Neural cell (in vitro differentiated cells): ENCODE data around the gene IQCM. TPM values are rescaled to one million over a fixed set of nuclear protein-coding genes. Genes with fewer than 3 reads are reported as not detected.

ENCODE experiments used
- H2AFZ ChIP-seq: fragments of 200-600, 300-800 bp; sonication (generic), shearing (Covaris generic); 2 replicates; pipeline ENCODE4 v1.6.0; 2014; ENCODE audit warnings: low read depth, mild to moderate bottlenecking, antibody characterized with exemption, low read length, moderate library complexity
- H3F3A ChIP-seq: fragments of 200-600 bp; shearing (Covaris generic); 2 replicates; pipeline ENCODE4 v1.6.1; 2016; ENCODE audit warnings: mild to moderate bottlenecking, moderate library complexity, mixed read lengths, antibody characterized with exemption, low read length; ENCODE audit not compliant: insufficient read depth, poor library complexity, severe bottlenecking
- H3K27ac ChIP-seq: fragments of 200-600, 300-800 bp; sonication (generic), shearing (Covaris generic); 2 replicates; pipeline ENCODE4 v1.5.1; 2014; ENCODE audit warnings: mild to moderate bottlenecking, low read length, moderate library complexity
- H3K27me3 ChIP-seq: fragments of 300-800, 200-600 bp; sonication (generic), shearing (Covaris generic); 2 replicates; pipeline ENCODE4 v1.6.0; 2014; ENCODE audit warnings: mild to moderate bottlenecking, low read depth, low read length, moderate library complexity; ENCODE audit not compliant: insufficient read depth
- H3K36me3 ChIP-seq: fragments of 300-800, 200-600 bp; sonication (generic), shearing (Covaris generic); 2 replicates; pipeline ENCODE4 v1.5.1; 2014; ENCODE audit warnings: mild to moderate bottlenecking, antibody characterized with exemption, low read length, moderate library complexity; ENCODE audit not compliant: insufficient read depth
- H3K4me2 ChIP-seq: fragments of 300-800, 200-600 bp; sonication (generic), shearing (Covaris generic); 2 replicates; pipeline ENCODE4 v1.6.0; 2014; ENCODE audit warnings: mild to moderate bottlenecking, low read length
- H3K4me3 ChIP-seq: fragments of 300-800, 200-600 bp; sonication (generic), shearing (Covaris generic); 2 replicates; pipeline ENCODE4 v1.5.1; 2014; ENCODE audit warnings: mild to moderate bottlenecking, low read length, moderate library complexity
- H3K79me2 ChIP-seq: fragments of 200-600 bp; shearing (Covaris generic); replicated peaks from 2 replicates; pipeline ENCODE4 v1.6.0; 2014; ENCODE audit warnings: mild to moderate bottlenecking, low read length, moderate library complexity; ENCODE audit not compliant: insufficient read depth
- H3K9ac ChIP-seq: fragments of 300-800, 200-600 bp; sonication (generic), shearing (Covaris generic); 2 replicates; pipeline ENCODE4 v1.6.1; 2016; ENCODE audit warnings: mild to moderate bottlenecking, low read length, mixed read lengths
- H3K9me2 ChIP-seq: fragments of 200-600 bp; shearing (Covaris generic); 2 replicates; pipeline ENCODE4 v1.6.1; 2016; ENCODE audit warnings: mild to moderate bottlenecking, low read length, mixed read lengths; ENCODE audit not compliant: insufficient read depth
- H3K9me3 ChIP-seq: fragments of 200-600, 300-800 bp; sonication (generic), shearing (Covaris generic); 2 replicates; pipeline ENCODE4 v1.6.1; 2016; ENCODE audit warnings: mild to moderate bottlenecking, mixed run types, low read length, moderate library complexity, mixed read lengths
- H4K20me1 ChIP-seq: fragments of 200-600 bp; shearing (Covaris generic); 2 replicates; pipeline ENCODE4 v1.6.1; 2016; ENCODE audit warnings: mild to moderate bottlenecking, mixed run types; ENCODE audit not compliant: insufficient read depth
- CTCF ChIP-seq: fragments of 450-650 bp; IDR thresholded peaks from 2 replicates; pipeline ENCODE4 v1.5.1; 2014; ENCODE audit warnings: antibody characterized with exemption, mild to moderate bottlenecking, moderate library complexity; ENCODE audit not compliant: poor library complexity, severe bottlenecking
- EP300 ChIP-seq: fragments of 450-650 bp; conservative IDR thresholded peaks from 2 replicates; pipeline ENCODE4 v1.6.1; 2014; ENCODE audit warnings: antibody characterized with exemption, mild to moderate bottlenecking, moderate library complexity; ENCODE audit not compliant: poor library complexity, severe bottlenecking
- EZH2 ChIP-seq: fragments of 200-600, 300-800 bp; shearing (Covaris generic), sonication (generic); IDR thresholded peaks from 2 replicates; pipeline ENCODE4 v1.6.1; 2014; ENCODE audit warnings: antibody characterized with exemption, low read length, borderline replicate concordance, mild to moderate bottlenecking; ENCODE audit not compliant: insufficient read depth, poor library complexity, severe bottlenecking
- POLR2AphosphoS5 ChIP-seq: IDR thresholded peaks from 2 replicates; pipeline ENCODE4 v1.6.1; 2012
- RAD21 ChIP-seq: fragments of 450-650 bp; conservative IDR thresholded peaks from 2 replicates; pipeline ENCODE4 v1.6.1; 2014; ENCODE audit warnings: antibody characterized with exemption, mild to moderate bottlenecking, moderate library complexity
- SMC3 ChIP-seq: fragments of 450-650 bp; conservative IDR thresholded peaks from 2 replicates; pipeline ENCODE4 v1.6.1; 2014; ENCODE audit warnings: antibody characterized with exemption, mild to moderate bottlenecking, moderate library complexity; ENCODE audit not compliant: poor library complexity
- TAF1 ChIP-seq: IDR thresholded peaks from 2 replicates; pipeline ENCODE4 v1.6.1; 2012; ENCODE audit warnings: low read depth
- polyA plus RNA-seq: library from polyadenylated mRNA; depleted of rRNA; stranded (reverse); fragments of >200 nt; gene quantifications from 2 replicates; pipeline ENCODE4 v1.2.3, GENCODE V29; 2014
- TF ChIP-seq, protein P1 (sequence below): IDR thresholded peaks from 2 replicates; pipeline ENCODE4 v1.6.1; 2012; ENCODE audit warnings: borderline replicate concordance

Gene IQCM
- polyA plus RNA-seq, 1 donor from 2014 or later: not detected

DNA sequence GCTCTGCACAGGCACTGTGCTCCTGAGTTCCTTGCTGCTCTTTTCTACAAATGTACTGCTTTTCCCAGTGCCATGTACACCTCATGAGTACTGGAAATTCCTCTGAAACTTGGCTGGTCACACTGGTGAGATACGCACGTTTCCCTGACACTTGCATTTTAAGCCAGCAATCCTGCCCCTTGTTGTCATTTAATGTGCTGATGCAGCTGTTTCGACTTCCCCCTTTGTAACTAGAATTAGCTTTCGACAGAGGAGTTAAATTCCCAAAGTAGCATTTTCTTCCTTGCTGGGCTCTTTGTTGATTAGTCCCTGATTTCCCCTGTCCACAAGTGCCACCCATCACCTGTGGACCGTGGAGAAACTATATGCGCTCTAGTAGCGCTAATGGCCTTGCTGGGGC, 77.5 kb downstream of the IQCM start:
- no peak overlapping the region for H3K4me3 ChIP-seq
- TF ChIP-seq, protein P1, sequence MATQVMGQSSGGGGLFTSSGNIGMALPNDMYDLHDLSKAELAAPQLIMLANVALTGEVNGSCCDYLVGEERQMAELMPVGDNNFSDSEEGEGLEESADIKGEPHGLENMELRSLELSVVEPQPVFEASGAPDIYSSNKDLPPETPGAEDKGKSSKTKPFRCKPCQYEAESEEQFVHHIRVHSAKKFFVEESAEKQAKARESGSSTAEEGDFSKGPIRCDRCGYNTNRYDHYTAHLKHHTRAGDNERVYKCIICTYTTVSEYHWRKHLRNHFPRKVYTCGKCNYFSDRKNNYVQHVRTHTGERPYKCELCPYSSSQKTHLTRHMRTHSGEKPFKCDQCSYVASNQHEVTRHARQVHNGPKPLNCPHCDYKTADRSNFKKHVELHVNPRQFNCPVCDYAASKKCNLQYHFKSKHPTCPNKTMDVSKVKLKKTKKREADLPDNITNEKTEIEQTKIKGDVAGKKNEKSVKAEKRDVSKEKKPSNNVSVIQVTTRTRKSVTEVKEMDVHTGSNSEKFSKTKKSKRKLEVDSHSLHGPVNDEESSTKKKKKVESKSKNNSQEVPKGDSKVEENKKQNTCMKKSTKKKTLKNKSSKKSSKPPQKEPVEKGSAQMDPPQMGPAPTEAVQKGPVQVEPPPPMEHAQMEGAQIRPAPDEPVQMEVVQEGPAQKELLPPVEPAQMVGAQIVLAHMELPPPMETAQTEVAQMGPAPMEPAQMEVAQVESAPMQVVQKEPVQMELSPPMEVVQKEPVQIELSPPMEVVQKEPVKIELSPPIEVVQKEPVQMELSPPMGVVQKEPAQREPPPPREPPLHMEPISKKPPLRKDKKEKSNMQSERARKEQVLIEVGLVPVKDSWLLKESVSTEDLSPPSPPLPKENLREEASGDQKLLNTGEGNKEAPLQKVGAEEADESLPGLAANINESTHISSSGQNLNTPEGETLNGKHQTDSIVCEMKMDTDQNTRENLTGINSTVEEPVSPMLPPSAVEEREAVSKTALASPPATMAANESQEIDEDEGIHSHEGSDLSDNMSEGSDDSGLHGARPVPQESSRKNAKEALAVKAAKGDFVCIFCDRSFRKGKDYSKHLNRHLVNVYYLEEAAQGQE: no peak
- TF ChIP-seq RAD21: no peak
- no peak for TF ChIP-seq POLR2AphosphoS5
- TF ChIP-seq TAF1: no peak
- TF ChIP-seq EZH2: no peak
- TF ChIP-seq CTCF: no peak
- TF ChIP-seq EP300: no peak
- no peak for TF ChIP-seq SMC3
- H3K4me2 ChIP-seq: no peak overlapping the region
- no peaks in the 10 kb centered on the region for H4K20me1 ChIP-seq
- no peaks in the 10 kb centered on the region for H3K9me3 ChIP-seq
- no peak overlapping the region for H3K9ac ChIP-seq
- no peaks in the 10 kb centered on the region for H3F3A ChIP-seq
- H2AFZ ChIP-seq: no peak overlapping the region
- H3K36me3 ChIP-seq: no peaks in the 10 kb centered on the region
- no peak overlapping the region for H3K27ac ChIP-seq
- no peaks in the 10 kb centered on the region for H3K27me3 ChIP-seq
- no peaks in the 10 kb centered on the region for H3K79me2 ChIP-seq
- no peaks in the 10 kb centered on the region for H3K9me2 ChIP-seq

- H3F3A ChIP-seq: no peaks in the 10 kb centered on the region
- no peak overlapping the region for H3K4me2 ChIP-seq
- no peaks in the 10 kb centered on the region for H3K27me3 ChIP-seq
- no peak overlapping the region for H3K9ac ChIP-seq
- no peaks in the 10 kb centered on the region for H3K79me2 ChIP-seq
- no peaks in the 10 kb centered on the region for H3K9me3 ChIP-seq
- H3K27ac ChIP-seq: no peak overlapping the region
- H3K9me2 ChIP-seq: no peaks in the 10 kb centered on the region
- no peak for TF ChIP-seq SMC3
- TF ChIP-seq, protein P1: no peak
- TF ChIP-seq TAF1: no peak
- H2AFZ ChIP-seq: no peak overlapping the region
- no peaks in the 10 kb centered on the region for H4K20me1 ChIP-seq
- no peaks in the 10 kb centered on the region for H3K36me3 ChIP-seq
- H3K4me3 ChIP-seq: no peak overlapping the region
Observed at GRCh38 chr4:149735796-149736195, 79.8 kb downstream of the IQCM start.
